ENCODE data around the gene ADORA1. TPM values are rescaled to one million over a fixed set of nuclear protein-coding genes. Genes with fewer than 3 reads are reported as not detected.

Gene ADORA1
- total RNA-seq, 1 experiment from 2014 or later: 1.2 TPM

DNA sequence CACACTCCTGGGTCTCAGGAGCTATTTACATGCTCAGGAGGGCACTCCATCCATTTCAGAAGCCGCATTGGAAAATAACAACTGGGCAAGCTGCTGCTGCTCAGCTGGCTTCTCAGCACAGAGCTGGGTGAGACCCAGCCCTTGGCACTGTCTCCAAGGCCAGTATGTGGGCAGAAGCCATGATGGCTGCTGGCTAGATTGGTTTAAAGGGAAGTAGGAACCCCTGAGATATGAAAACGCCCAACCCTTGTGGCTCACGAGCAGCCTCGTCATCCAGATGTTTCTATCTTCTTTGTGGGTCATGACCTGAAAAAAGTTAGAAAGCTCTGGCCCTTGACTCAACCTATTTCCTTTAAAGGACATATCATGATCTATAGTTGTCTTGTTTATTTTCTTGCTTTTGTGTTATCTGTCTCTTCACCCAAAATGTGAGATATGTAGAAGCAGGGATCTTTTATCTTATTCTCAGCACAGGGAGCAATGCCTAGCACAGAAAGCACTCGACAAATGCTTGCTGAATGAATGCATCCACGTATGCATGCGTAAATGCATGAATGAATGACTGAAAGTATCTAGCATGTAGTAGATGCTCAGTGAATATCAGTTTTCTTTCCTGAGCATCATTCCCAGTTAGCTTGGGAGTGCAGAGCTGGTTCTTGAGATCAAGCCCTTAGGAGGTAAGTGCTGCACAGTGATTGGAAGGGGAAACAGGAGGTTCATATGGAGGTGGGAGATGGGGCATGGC lies 36.5 kb downstream of the ADORA1 start:
- intact Hi-C loops (cut with micrococcal nuclease; ENCODE audit: unreplicated experiment): no loop called here
- Histone ChIP-seq H3K27ac (ENCODE audit: low read depth, low read length, poor library complexity, severe bottlenecking) (no peak overlapping the region), H3K36me3 (ENCODE audit: insufficient read depth, low read length, poor library complexity, severe bottlenecking) (no peaks in the 10 kb centered on the region), H3K4me3 (ENCODE audit: low read depth, low read length, poor library complexity, severe bottlenecking) (no peak overlapping the region), H3K9me3 (ENCODE audit: low read depth, low read length, poor library complexity, severe bottlenecking) (no peaks in the 10 kb centered on the region), H3K4me1 (ENCODE audit: insufficient read depth, low read length, poor library complexity, severe bottlenecking) (no peaks in the 10 kb centered on the region), H3K27me3 (replicated peaks; ENCODE audit: insufficient read depth, low read depth, low read length, poor library complexity) (peaks cover 38% of the 10 kb centered on the region)
- BruUV-seq (replicated peaks): no TSS peak
- DNase-seq (ENCODE audit: low spot score): no peak
- ChIA-PET CTCF (no interaction called here), POLR2A (ENCODE audit: low non-redundant PET) (no interaction called here)
- TF ChIP-seq, protein P1, sequence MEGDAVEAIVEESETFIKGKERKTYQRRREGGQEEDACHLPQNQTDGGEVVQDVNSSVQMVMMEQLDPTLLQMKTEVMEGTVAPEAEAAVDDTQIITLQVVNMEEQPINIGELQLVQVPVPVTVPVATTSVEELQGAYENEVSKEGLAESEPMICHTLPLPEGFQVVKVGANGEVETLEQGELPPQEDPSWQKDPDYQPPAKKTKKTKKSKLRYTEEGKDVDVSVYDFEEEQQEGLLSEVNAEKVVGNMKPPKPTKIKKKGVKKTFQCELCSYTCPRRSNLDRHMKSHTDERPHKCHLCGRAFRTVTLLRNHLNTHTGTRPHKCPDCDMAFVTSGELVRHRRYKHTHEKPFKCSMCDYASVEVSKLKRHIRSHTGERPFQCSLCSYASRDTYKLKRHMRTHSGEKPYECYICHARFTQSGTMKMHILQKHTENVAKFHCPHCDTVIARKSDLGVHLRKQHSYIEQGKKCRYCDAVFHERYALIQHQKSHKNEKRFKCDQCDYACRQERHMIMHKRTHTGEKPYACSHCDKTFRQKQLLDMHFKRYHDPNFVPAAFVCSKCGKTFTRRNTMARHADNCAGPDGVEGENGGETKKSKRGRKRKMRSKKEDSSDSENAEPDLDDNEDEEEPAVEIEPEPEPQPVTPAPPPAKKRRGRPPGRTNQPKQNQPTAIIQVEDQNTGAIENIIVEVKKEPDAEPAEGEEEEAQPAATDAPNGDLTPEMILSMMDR (conservative IDR thresholded peaks at IDR 0.05; ENCODE audit: low read depth, low read length): no peak
- no peak for TF ChIP-seq EZH2 (IDR thresholded peaks at IDR 0.05; ENCODE audit: borderline replicate concordance, low read depth, low read length, poor library complexity, severe bottlenecking)

DNA sequence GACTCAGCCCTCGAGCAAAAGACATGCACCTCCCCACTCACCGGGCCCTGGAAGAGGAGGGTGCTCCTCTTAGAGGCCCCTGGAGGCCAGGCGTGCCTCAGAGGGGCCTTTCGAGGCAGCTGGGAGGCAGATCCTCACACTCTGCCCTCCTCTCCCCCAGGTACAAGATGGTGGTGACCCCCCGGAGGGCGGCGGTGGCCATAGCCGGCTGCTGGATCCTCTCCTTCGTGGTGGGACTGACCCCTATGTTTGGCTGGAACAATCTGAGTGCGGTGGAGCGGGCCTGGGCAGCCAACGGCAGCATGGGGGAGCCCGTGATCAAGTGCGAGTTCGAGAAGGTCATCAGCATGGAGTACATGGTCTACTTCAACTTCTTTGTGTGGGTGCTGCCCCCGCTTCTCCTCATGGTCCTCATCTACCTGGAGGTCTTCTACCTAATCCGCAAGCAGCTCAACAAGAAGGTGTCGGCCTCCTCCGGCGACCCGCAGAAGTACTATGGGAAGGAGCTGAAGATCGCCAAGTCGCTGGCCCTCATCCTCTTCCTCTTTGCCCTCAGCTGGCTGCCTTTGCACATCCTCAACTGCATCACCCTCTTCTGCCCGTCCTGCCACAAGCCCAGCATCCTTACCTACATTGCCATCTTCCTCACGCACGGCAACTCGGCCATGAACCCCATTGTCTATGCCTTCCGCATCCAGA lies 37.7 kb downstream of the ADORA1 start:
- intact Hi-C loops (cut with micrococcal nuclease; ENCODE audit: unreplicated experiment): no loop called here
- Histone ChIP-seq H3K36me3 (ENCODE audit: insufficient read depth, low read length, poor library complexity, severe bottlenecking) (no peaks in the 10 kb centered on the region), H3K27ac (ENCODE audit: low read depth, low read length, poor library complexity, severe bottlenecking) (no peak overlapping the region), H3K9me3 (ENCODE audit: low read depth, low read length, poor library complexity, severe bottlenecking) (no peaks in the 10 kb centered on the region), H3K4me3 (ENCODE audit: low read depth, low read length, poor library complexity, severe bottlenecking) (no peak overlapping the region), H3K27me3 (replicated peaks; ENCODE audit: insufficient read depth, low read depth, low read length, poor library complexity) (peaks cover 27% of the 10 kb centered on the region), H3K4me1 (ENCODE audit: insufficient read depth, low read length, poor library complexity, severe bottlenecking) (no peaks in the 10 kb centered on the region)
- DNase-seq (ENCODE audit: low spot score): no peak
- POLR2A ChIA-PET (ENCODE audit: low non-redundant PET): no interaction called here
- TF ChIP-seq, protein P1 (conservative IDR thresholded peaks at IDR 0.05; ENCODE audit: low read depth, low read length): no peak
- BruUV-seq (replicated peaks): no TSS peak
- CTCF ChIA-PET: no interaction called here

DNA sequence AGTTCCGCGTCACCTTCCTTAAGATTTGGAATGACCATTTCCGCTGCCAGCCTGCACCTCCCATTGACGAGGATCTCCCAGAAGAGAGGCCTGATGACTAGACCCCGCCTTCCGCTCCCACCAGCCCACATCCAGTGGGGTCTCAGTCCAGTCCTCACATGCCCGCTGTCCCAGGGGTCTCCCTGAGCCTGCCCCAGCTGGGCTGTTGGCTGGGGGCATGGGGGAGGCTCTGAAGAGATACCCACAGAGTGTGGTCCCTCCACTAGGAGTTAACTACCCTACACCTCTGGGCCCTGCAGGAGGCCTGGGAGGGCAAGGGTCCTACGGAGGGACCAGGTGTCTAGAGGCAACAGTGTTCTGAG lies 38.3 kb downstream of the ADORA1 start:
- Histone ChIP-seq H3K27me3 (replicated peaks; ENCODE audit: insufficient read depth, low read depth, low read length, poor library complexity) (peaks cover 22% of the 10 kb centered on the region), H3K4me3 (ENCODE audit: low read depth, low read length, poor library complexity, severe bottlenecking) (no peak overlapping the region), H3K9me3 (ENCODE audit: low read depth, low read length, poor library complexity, severe bottlenecking) (no peaks in the 10 kb centered on the region), H3K27ac (ENCODE audit: low read depth, low read length, poor library complexity, severe bottlenecking) (no peak overlapping the region), H3K36me3 (ENCODE audit: insufficient read depth, low read length, poor library complexity, severe bottlenecking) (no peaks in the 10 kb centered on the region), H3K4me1 (ENCODE audit: insufficient read depth, low read length, poor library complexity, severe bottlenecking) (no peaks in the 10 kb centered on the region)
- BruUV-seq (replicated peaks): no TSS peak
- CTCF ChIA-PET: no interaction called here
- intact Hi-C loops (cut with micrococcal nuclease; ENCODE audit: unreplicated experiment): no loop called here
- DNase-seq (ENCODE audit: low spot score): no peak
- no peak for TF ChIP-seq EZH2 (IDR thresholded peaks at IDR 0.05; ENCODE audit: borderline replicate concordance, low read depth, low read length, poor library complexity, severe bottlenecking)
- TF ChIP-seq, protein P1 (conservative IDR thresholded peaks at IDR 0.05; ENCODE audit: low read depth, low read length): no peak
- POLR2A ChIA-PET (ENCODE audit: low non-redundant PET): no interaction called here
